ENCODE data around the gene HDAC8.
A peak's percentile ranks its signal among the peaks of the same experiment; 100 is the strongest.
"Not testable (repeated sequence)": the region's sequence is repeated elsewhere in the genome, so short reads cannot be mapped to it uniquely, and the experiment has no call there.

The HDAC8 gene

GRCh38 chrX:72572248-72573157 is at the start of gene HDAC8:
Gene HDAC8, minus strand, starts transcription at chrX:72572843. Its CDS starts 82 bp downstream, at chrX:72572761.
- DNase-seq (ENCODE audit: low read depth), result peak; percentile 5

- DNase-seq (ENCODE audit: low read depth), result no peak
Observed at GRCh38 chrX:72621625-72622485, 49.2 kb upstream of the HDAC8 start.

GRCh38 chrX:72621163-72621562 is 48.5 kb upstream of the HDAC8 start:
- no peak for DNase-seq (ENCODE audit: low read depth)

GRCh38 chrX:72620550-72621145 is 48.0 kb upstream of the HDAC8 start:
- no peak for DNase-seq (ENCODE audit: low read depth)

DNA sequence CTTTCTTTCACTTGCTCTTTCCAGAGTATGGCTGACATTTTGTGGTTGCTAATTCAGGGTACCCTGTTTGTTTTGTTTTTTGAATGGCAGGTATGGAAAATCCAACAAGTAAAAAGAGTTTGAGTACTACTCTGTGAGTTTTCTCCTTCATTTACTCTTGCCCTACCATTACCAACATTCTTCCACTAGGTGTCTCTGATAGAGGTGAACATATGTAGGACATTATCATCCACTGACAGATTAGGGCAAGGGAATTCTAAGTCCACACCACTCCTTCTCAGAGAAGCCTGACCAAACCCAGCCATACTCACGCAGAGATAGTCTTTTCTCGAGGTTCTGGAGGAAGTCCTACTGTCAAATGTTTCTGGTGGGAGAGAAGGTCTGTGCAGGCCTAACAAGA is 36.7 kb upstream of the HDAC8 start:
- DNase-seq (ENCODE audit: low read depth), result no peak

DNA sequence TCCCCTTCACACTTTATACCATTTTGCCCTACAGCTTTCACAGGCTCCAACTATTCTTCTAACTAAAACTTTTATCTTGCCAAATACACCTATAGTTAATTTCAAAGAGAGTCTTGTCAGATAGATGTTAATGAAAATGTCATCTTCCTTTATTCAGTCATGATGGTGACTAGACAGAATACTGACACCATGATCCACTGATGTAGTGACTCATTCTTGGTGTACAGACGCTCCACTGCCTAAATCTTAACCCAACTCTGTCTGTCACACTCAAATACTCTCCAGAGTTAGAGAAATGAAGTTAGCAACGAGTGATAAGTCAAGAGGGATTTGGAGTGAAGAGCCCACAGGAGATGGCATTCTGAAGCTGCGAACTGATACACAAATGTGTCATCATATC is 32.1 kb upstream of the HDAC8 start:
- DNase-seq (ENCODE audit: low read depth), result no peak

DNA sequence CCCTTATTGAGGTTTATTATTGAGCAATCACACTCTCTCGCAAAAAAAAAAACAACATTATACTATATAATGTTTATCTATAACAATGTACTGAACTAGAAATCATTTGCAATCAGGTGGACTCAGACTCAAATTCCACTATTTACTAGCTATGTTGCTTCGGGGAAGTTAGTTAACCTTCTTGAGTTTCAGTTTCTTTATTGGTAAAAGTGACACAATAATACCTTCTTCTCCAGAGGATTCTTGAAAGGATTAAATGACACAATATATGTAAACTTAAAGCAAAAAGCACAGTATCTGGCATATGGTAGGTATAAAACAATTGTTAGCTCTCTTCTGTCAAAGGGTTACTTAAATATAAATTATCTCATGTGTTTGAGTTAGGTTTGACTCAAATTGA is 31.5 kb upstream of the HDAC8 start:
- DNase-seq (ENCODE audit: low read depth), result no peak

DNA sequence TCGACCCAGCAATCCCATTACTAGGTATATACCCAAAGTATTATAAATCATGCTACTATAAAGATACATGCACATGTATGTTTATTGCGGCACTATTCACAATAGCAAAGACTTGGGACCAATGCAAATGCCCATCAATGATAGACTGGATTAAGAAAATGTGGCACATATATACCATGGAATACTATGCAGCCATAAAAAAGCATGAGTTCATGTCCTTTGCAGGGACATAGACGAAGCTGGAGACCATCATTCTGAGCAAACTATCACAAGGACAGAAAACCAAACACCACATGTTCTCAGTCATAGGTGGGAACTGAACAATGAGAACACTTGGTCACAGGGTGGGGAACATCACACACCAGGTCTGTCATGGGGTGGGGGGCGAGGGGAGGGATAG is 18.4 kb upstream of the HDAC8 start:
- not testable (repeated sequence) for DNase-seq (ENCODE audit: low read depth)

- no peak for DNase-seq (ENCODE audit: low read depth)
Observed at GRCh38 chrX:72584163-72584562, 11.5 kb upstream of the HDAC8 start.

DNA sequence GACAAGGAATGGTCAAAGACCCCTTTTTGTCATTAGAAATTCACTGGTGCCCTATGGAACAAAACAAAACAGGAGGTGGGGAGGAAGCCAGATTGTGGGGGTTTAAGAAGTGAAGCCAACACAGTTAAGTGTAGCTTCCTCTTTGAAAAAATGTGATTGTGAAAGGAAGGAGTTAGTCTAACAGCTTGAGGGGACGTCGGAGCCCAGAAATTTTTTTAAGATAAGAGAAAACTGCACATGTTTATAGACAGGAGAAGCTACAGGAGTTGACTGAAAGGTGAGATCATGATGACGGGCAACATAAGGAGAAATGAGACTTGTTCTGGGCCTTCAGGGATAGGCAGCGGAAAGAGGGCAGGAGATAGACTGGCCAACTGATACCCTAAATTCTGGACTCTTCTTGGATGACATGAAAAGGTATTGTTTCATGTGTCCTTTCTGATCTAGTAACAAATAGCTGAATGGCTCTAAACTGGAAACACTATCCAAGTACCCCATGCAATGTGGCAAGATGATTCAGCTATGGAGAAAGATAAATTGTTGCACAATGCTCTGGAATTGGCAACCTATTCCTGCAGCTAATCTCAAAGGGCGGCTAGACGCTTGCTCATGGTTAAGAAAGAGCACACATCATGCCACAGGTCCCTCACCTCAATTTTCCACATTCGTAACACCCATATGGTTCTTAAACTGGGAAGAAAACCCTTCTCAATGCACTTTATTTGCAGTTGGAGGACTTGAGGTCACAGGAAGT is 3.7 kb upstream of the HDAC8 start:
- DNase-seq (ENCODE audit: low read depth), result no peak

GRCh38 chrX:72573158-72573511 is 492 bp upstream of the HDAC8 start:
- no peak for DNase-seq (ENCODE audit: low read depth)

DNA sequence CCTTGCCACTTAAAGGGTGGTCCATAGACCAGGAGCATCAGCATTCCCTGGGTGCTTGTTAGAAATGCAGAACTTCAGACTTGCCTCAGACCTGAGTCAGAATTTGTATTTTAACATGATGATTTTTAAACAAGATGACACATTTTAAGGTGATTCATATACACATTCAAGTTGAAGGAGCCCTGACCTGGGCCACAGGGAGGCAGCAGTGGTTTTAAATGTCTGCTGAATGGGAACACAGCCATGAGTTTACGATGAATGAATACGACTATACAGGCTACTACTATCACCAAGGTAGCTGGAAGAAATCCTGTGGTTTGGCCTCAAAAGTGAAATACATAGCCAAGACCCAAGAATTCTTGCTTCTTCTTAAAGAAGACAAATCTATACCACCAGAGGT is 2.9 kb downstream of the HDAC8 start:
- DNase-seq (ENCODE audit: low read depth), result no peak

- DNase-seq (ENCODE audit: low read depth), result no peak
Observed at GRCh38 chrX:72568406-72569092, 4.1 kb downstream of the HDAC8 start.

DNA sequence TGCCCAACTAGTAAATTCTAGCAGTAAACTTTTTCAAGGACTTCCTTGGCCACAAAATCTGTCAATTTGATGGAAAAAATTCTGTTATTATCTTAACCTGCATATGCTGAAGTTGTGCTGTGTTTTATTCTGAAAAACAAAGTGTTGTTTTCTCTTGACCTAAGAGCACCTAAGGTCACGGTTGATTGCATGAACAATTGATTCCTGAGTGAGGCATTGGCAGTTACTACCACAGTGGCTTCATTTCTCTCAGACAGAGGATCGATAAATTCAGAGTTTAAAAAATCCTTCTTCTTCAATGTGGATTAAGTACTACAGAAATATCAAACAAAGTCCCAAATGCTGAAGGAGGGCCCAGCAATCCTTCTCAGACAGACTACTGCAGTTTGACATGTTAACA is 6.2 kb downstream of the HDAC8 start:
- no peak for DNase-seq (ENCODE audit: low read depth)

- not testable (repeated sequence) for DNase-seq (ENCODE audit: low read depth)
Observed at GRCh38 chrX:72559655-72560054, 13.0 kb downstream of the HDAC8 start.

DNA sequence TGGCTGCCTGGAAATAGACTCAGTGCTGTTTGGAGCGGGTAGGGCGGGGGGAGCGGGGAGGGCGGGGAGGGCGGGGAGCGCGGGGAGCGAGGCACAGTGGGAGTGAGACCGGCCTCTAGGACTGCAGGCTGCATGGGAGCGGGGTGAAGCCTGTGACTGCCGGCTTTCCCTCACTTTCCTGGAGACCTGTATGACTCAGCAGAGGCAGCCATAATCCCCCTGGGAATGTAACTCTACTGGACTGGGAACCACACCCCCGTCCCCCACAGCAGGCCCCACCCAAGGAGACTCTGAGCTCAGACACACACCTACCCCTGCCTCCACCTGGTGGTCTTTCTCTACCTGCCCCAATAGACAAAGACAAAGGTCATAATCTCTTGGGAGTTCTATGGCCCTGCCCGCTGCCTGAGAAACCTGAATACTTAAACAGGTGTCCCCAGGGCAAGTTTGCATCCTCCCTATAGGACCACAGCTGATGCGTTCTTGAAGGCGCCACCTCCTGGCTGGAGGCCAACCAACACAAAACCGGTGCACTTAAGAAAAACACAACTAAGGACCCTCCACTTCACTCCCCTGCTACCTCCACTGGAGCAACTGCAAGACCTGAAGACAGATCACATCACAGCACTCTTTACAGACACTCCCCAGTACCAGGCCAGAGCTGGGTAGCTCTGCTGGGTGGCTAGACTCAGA is 18.0 kb downstream of the HDAC8 start:
- DNase-seq (ENCODE audit: low read depth), result no peak

GRCh38 chrX:72552443-72552842 is 20.2 kb downstream of the HDAC8 start:
- DNase-seq (ENCODE audit: low read depth), result not testable (repeated sequence)

DNA sequence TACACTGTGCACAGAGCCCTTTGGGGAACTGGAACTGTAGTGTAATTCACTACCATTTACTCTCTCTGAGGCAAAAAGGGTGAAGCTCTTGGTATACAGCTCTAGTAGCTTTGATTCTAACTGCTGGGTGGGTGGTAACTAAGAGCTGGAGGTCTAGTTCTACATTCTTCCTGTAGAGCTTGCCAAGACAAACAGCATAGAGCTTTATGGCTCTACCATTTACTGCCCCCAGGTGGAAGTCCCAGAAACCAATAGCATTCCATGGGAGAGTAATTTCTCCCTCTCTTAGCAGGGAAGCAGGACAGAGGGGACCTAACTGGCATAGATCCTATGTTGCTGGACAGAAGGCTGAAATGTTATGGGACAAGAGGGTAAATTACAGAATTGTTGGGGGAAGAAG is 26.7 kb downstream of the HDAC8 start:
- DNase-seq (ENCODE audit: low read depth), result no peak

- no peak for DNase-seq (ENCODE audit: low read depth)
Observed at GRCh38 chrX:72540318-72540717, 32.3 kb downstream of the HDAC8 start.

DNA sequence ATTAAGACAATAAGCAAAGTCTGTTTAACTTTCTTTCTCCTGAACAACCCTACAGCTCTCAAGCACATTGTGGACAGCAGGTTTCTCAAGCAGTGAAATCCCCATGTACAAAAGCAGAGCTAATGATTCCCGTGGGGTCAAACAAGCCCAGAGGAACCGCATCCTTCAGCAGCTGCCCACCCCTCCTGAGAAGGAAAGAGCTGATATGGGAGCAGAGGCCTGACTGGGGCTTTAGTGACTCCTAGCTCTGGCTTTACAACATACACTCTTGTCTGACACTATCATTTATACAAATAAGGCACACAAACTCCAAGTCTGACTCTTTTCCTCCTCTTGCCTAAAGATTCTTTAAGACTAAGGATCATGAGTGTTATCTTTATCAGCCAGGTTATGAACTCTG is 32.8 kb downstream of the HDAC8 start:
- no peak for DNase-seq (ENCODE audit: low read depth)

DNA sequence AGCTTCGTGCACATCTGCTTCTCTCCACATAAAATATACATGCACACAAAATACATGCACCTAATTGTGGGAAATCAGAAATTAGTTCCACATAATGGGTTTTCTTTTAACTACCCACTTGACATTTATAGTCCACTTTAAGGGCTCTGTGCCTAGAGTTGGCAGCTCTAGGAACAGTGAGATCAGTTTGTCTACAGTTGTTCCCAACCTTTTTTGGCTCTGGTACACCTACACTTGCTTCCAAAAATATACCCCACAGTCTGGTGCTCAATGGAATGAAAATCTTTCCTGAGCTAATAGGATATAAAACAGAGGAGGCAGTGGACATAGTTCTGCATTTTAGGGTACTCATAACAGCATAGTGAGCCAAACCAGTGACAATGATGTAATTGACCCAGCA is 36.1 kb downstream of the HDAC8 start:
- DNase-seq (ENCODE audit: low read depth), result no peak

All from activated T-helper 1 cell treated with Interleukin-2 at 50 U/mL for 16 hours (primary cell).